Skeletal muscle satellite cell (primary cell): ENCODE results near the gene BAX. TPM values are rescaled to one million over a fixed set of nuclear protein-coding genes. Genes with fewer than 3 reads are reported as not detected.
"Not testable (repeated sequence)": the region's sequence is repeated elsewhere in the genome, so short reads cannot be mapped to it uniquely, and the experiment has no call there.

Experiments
- H3K27me3 ChIP-seq: 2 replicates; pipeline ENCODE4 v1.7.0; 2013; ENCODE audit warnings: low read length; ENCODE audit not compliant: control insufficient read depth, insufficient read depth
- H3K36me3 ChIP-seq: 2 replicates; pipeline ENCODE4 v1.7.0; 2013; ENCODE audit warnings: mild to moderate bottlenecking, control low read depth, low read length; ENCODE audit not compliant: insufficient read depth
- H3K4me1 ChIP-seq: 2 replicates; pipeline ENCODE4 v1.7.0; 2013; ENCODE audit warnings: low read length; ENCODE audit not compliant: control insufficient read depth, insufficient read depth
- H3K4me2 ChIP-seq: 2 replicates; pipeline ENCODE4 v1.7.0; 2013; ENCODE audit warnings: mild to moderate bottlenecking, low read length
- H3K4me3 ChIP-seq: 2 replicates; pipeline ENCODE4 v1.7.0; 2013; ENCODE audit warnings: low read length
- H3K9ac ChIP-seq: 2 replicates; pipeline ENCODE4 v1.7.0; 2013; ENCODE audit warnings: mild to moderate bottlenecking, low read depth, low read length, moderate library complexity
- H3K9me3 ChIP-seq: replicated peaks from 2 replicates; pipeline ENCODE4 v1.7.0; 2013; ENCODE audit warnings: mild to moderate bottlenecking, control low read depth, low read length
- total RNA-seq: library from RNA; depleted of rRNA; stranded (reverse); fragments of >200 nt; gene quantifications from 2 replicates; pipeline ENCODE4 v1.2.3, GENCODE V29; 2012; rRNA removed

Gene BAX
- total RNA-seq = 48.5 and 51.5 TPM in 2 replicates

GRCh38 chr19:48954595-48955307 is at the start of gene BAX:
BAX (plus strand) TSS chr19:48954875; CDS start chr19:48954929, 54 bp downstream.
- H3K27me3 ChIP-seq = no peaks in the 10 kb centered on the region
- H3K9ac ChIP-seq = peak within 1 kb of the TSS; percentile 98
- H3K4me2 ChIP-seq = peak within 1 kb of the TSS; percentile 98
- peaks cover 18% of the 10 kb centered on the region for H3K36me3 ChIP-seq
- peak within 1 kb of the TSS; percentile 93 for H3K4me3 ChIP-seq
- peaks cover 15% of the 10 kb centered on the region for H3K4me1 ChIP-seq
- H3K9me3 ChIP-seq = no peaks in the 10 kb centered on the region

GRCh38 chr19:48905664-48906063 is 49.0 kb upstream of the BAX start:
- Histone ChIP-seq H3K4me1 (peaks cover 8% of the 10 kb centered on the region), H3K27me3 (no peaks in the 10 kb centered on the region), H3K4me3 (no peak overlapping the region), H3K4me2 (no peak overlapping the region), H3K36me3 (peaks cover 38% of the 10 kb centered on the region), H3K9me3 (no peaks in the 10 kb centered on the region), H3K9ac (no peak overlapping the region)

GRCh38 chr19:48906324-48906723 is 48.4 kb upstream of the BAX start:
- Histone ChIP-seq H3K27me3 (no peaks in the 10 kb centered on the region), H3K4me1 (peaks cover 1% of the 10 kb centered on the region), H3K36me3 (peaks cover 44% of the 10 kb centered on the region), H3K4me3 (no peak overlapping the region), H3K4me2 (no peak overlapping the region), H3K9ac (no peak overlapping the region), H3K9me3 (no peaks in the 10 kb centered on the region)

GRCh38 chr19:48907671-48908070 is 47.0 kb upstream of the BAX start:
- H3K36me3 ChIP-seq = peaks cover 49% of the 10 kb centered on the region

GRCh38 chr19:48909424-48910077 is 45.1 kb upstream of the BAX start:
- H3K27me3 ChIP-seq, H3K9me3 ChIP-seq, H3K4me3 ChIP-seq, H3K4me2 ChIP-seq, H3K4me1 ChIP-seq, H3K9ac ChIP-seq: not testable (repeated sequence)
- H3K36me3 ChIP-seq = peaks cover 65% of the 10 kb centered on the region

More at GRCh38 chr19:48907671-48908070, 47.0 kb upstream of the BAX start:
- Histone ChIP-seq H3K9ac (no peak overlapping the region), H3K27me3 (no peaks in the 10 kb centered on the region), H3K4me2 (no peak overlapping the region), H3K9me3 (no peaks in the 10 kb centered on the region), H3K4me1 (no peaks in the 10 kb centered on the region), H3K4me3 (no peak overlapping the region)

- Histone ChIP-seq H3K9me3 (no peaks in the 10 kb centered on the region), H3K9ac (no peak overlapping the region), H3K36me3 (peaks cover 62% of the 10 kb centered on the region)
These were observed 43.9 kb upstream of the BAX start for GRCh38 chr19:48910803-48911202.

GRCh38 chr19:48913114-48913889 is 41.4 kb upstream of the BAX start:
- Histone ChIP-seq H3K4me2 (no peak overlapping the region), H3K36me3 (peaks cover 59% of the 10 kb centered on the region), H3K4me1 (no peaks in the 10 kb centered on the region), H3K9ac (no peak overlapping the region), H3K4me3 (no peak overlapping the region), H3K27me3 (no peaks in the 10 kb centered on the region), H3K9me3 (no peaks in the 10 kb centered on the region)

More at GRCh38 chr19:48910803-48911202, 43.9 kb upstream of the BAX start:
- H3K4me3 ChIP-seq = no peak overlapping the region
- no peaks in the 10 kb centered on the region for H3K4me1 ChIP-seq
- no peak overlapping the region for H3K4me2 ChIP-seq
- H3K27me3 ChIP-seq = no peaks in the 10 kb centered on the region

- Histone ChIP-seq H3K36me3 (peaks cover 64% of the 10 kb centered on the region), H3K9ac (no peak overlapping the region), H3K9me3 (no peaks in the 10 kb centered on the region), H3K4me1 (no peaks in the 10 kb centered on the region), H3K27me3 (no peaks in the 10 kb centered on the region), H3K4me3 (no peak overlapping the region), H3K4me2 (no peak overlapping the region)
These were observed 40.5 kb upstream of the BAX start for GRCh38 chr19:48914181-48914580.

- Histone ChIP-seq H3K4me3 (no peak overlapping the region), H3K27me3 (no peaks in the 10 kb centered on the region), H3K36me3 (peaks cover 66% of the 10 kb centered on the region), H3K4me2 (no peak overlapping the region), H3K9me3 (no peaks in the 10 kb centered on the region), H3K4me1 (no peaks in the 10 kb centered on the region), H3K9ac (no peak overlapping the region)
These were observed 38.9 kb upstream of the BAX start for GRCh38 chr19:48915757-48916156.

- no peaks in the 10 kb centered on the region for H3K9me3 ChIP-seq
- H3K4me1 ChIP-seq = no peaks in the 10 kb centered on the region
- no peak overlapping the region for H3K4me3 ChIP-seq
- H3K4me2 ChIP-seq = no peak overlapping the region
- peaks cover 65% of the 10 kb centered on the region for H3K36me3 ChIP-seq
- H3K27me3 ChIP-seq = no peaks in the 10 kb centered on the region
- no peak overlapping the region for H3K9ac ChIP-seq
These were observed 36.6 kb upstream of the BAX start for GRCh38 chr19:48918071-48918470.

- Histone ChIP-seq H3K27me3 (no peaks in the 10 kb centered on the region), H3K9ac (no peak overlapping the region), H3K4me2 (no peak overlapping the region), H3K4me1 (no peaks in the 10 kb centered on the region), H3K4me3 (no peak overlapping the region), H3K36me3 (peaks cover 61% of the 10 kb centered on the region), H3K9me3 (no peaks in the 10 kb centered on the region)
These were observed 35.9 kb upstream of the BAX start for GRCh38 chr19:48918801-48919247.
